GM19328 (cell line): ENCODE measurements around the gene ESYT2.
"Not testable (repeated sequence)": the region's sequence is repeated elsewhere in the genome, so short reads cannot be mapped to it uniquely, and the experiment has no call there.

ENCODE experiments used
- ATAC-seq: cut with Tn5 transposase; IDR thresholded peaks from one replicate; pipeline ENCODE4 v1.9.1; 2021; ENCODE audit warnings: mild to moderate bottlenecking, moderate library complexity; ENCODE audit not compliant: unreplicated experiment

The ESYT2 gene, protein sequence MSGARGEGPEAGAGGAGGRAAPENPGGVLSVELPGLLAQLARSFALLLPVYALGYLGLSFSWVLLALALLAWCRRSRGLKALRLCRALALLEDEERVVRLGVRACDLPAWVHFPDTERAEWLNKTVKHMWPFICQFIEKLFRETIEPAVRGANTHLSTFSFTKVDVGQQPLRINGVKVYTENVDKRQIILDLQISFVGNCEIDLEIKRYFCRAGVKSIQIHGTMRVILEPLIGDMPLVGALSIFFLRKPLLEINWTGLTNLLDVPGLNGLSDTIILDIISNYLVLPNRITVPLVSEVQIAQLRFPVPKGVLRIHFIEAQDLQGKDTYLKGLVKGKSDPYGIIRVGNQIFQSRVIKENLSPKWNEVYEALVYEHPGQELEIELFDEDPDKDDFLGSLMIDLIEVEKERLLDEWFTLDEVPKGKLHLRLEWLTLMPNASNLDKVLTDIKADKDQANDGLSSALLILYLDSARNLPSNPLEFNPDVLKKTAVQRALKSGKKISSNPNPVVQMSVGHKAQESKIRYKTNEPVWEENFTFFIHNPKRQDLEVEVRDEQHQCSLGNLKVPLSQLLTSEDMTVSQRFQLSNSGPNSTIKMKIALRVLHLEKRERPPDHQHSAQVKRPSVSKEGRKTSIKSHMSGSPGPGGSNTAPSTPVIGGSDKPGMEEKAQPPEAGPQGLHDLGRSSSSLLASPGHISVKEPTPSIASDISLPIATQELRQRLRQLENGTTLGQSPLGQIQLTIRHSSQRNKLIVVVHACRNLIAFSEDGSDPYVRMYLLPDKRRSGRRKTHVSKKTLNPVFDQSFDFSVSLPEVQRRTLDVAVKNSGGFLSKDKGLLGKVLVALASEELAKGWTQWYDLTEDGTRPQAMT

GRCh38 chr7:158829342-158830210 lies at the start of gene ESYT2:
Gene ESYT2 (minus strand): TSS chr7:158829509. CDS start chr7:158829418, 91 bp downstream.
- ATAC-seq: peak; percentile 81

GRCh38 chr7:158878151-158879079 lies 49.1 kb upstream of the ESYT2 start:
- ATAC-seq: not testable (repeated sequence)

GRCh38 chr7:158876984-158877383 lies 47.7 kb upstream of the ESYT2 start:
- ATAC-seq: no peak

GRCh38 chr7:158869876-158870275 lies 40.6 kb upstream of the ESYT2 start:
- ATAC-seq: no peak

DNA sequence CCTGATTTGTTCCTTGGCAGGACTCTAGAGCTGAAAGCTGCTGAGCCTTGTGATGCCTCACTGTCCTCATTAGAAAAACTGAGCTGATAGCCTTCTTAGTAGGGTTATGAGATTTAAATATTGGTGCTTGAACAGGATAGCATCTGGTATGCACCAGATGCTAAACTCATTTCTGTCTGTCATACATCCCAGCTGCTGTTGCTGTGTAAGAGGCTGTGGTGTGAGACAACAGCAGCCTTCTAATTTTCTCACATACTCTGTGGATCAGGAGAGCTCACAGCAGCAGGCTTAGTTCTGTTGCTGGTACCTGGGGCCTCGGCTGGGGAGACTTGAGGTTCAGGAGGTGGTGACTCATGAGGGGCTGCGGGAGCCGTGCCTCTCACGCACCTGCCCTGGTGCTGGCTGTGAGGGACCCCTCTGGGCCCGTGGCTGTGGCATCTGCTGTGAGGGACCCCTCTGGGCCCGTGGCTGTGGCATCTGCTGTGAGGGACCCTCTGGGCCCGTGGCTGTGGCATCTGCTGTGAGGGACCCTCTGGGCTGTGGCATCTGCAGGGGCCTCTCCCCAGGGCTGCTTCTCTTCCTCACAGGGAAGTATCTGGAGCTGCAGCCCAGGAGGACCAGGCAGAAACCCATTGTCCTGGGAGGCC lies 39.6 kb upstream of the ESYT2 start:
- no peak for ATAC-seq

DNA sequence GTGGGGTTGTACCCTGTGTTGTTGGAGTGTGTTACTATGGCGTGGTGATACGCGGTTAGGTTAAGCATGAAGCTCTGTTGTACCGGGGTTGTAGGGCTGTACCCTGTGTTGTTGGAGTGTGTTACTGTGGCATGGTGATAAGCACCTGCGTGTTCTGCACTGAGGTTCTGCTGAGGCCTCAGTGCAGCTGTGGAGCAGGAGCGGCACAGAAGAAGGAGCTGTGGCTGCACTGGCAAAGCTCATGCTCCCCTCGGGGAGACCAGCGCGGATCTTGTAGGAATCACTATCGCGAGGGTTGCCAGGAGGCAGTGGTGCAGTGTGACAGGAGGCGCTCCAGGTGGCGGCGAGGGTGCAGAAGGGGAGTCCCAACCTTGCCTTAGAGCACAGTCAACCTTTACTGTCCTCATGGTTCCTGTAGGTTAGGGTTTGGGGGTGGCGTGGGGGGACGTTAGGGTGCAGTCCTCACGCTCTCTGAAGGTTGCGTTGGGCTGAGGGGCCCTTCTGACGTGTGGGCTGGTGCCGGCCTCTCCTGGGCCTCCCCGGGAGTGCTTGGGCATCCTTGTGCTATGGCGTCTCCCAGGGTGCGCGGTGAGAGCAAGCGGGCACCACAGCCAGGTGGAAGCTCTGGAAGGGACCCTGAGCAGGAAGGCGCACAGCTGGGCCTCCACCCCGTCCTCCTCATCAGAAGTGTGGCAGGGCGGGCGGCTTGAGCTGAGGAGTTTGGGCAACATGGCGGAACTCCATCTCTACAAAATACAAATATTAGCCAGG lies 38.1 kb upstream of the ESYT2 start:
- ATAC-seq: no peak

- ATAC-seq: no peak
Observed at GRCh38 chr7:158865977-158866376, 36.7 kb upstream of the ESYT2 start.

- no peak for ATAC-seq
Observed at GRCh38 chr7:158865462-158865922, 36.2 kb upstream of the ESYT2 start.

DNA sequence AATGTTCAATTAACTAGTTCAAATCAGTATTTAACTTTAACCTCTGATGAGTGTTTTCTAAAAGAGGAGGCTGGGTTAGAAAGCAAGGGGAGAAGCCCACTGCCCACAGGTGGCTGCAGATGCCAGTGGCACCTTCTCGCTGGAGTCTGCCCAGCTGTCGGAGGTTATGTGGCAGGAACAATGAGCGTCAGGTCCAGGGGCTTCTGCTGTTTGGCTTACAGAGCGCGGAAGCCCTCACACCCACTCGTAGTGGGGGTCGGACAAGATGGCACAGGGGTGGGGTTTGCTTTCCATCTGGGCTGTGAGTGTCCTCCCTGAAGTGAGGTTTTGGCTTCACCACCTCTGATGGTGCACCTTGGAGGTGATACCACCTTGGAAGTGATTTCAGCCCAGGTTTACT lies 35.5 kb upstream of the ESYT2 start:
- no peak for ATAC-seq

DNA sequence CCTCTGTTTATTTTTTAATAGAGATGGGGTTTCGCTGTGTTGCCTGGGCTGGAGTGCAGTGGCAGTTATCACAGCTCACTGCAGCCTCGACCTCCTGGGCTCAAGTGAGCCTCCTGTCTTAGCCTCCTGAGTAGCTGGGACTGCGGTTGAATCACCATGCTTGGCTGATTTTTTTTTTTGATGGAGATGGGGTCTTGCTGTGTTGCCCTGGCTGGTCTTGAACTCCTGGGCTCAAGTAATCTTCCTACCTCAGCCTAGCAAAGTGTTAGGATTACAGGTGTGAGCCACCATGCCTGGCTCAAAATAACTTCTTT lies 35.2 kb upstream of the ESYT2 start:
- ATAC-seq: no peak

- ATAC-seq: peak; percentile 35
Observed at GRCh38 chr7:158863611-158864506, 34.5 kb upstream of the ESYT2 start.

GRCh38 chr7:158862985-158863610 lies 33.8 kb upstream of the ESYT2 start:
- ATAC-seq: peak; percentile 66

DNA sequence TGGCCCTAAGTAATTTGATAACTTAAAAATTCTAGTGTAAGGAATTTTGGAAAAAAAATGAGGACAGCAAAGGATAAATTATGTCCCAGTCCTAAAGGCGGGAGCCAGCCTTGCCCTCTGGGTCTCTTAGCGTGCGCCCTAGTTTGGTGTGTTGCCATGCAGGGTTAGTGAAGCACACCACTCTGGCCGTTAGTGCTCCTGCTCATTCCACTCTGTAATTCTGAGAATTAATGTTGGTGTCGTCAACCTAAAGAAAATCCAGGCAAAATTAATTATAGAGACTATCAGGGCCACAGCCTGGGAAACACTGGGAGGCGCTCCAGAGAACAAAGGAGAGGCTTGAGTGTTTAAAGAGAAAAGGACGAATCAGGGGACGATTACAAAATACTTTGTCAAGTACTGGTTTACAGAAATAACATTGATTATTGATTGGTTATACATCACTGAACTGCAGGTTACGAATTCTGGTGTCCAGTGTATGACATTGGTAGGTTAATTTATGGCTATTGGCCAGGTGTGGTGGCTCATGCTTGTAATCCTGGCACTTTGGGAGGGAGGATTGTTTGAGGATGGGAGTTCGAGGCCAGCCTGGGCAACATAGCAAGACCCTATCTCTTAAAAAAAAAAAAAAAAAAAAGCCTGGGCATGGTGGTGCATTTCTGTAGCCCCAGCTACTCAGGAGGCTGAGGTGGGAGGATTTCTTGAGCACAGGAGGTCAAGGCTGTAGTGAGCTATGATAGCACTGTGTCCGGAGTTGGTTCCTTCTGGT lies 32.8 kb upstream of the ESYT2 start:
- ATAC-seq: no peak

GRCh38 chr7:158861004-158861787 lies 31.9 kb upstream of the ESYT2 start:
- ATAC-seq: no peak

DNA sequence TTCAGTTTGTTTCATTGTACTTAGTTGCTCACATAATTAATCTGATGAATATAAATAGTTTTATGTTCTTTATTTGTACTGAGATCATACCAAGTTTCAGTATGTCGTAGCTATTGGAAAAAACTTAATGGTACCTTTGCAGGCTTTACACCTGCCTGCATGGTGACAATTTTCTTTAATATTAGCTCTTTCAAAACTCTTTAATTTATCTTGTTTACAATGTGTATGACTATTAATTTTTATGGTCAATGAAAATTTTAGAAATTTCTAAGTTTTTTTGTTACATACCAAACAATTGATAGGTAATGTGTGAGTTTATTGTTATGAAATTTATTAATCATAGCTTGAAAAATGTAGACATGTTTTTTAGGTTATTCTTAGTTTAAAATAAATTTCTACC lies 31.1 kb upstream of the ESYT2 start:
- no peak for ATAC-seq
